Cardiac muscle cell (in vitro differentiated cells and primary cell): ENCODE results near the gene KLF2. TPM values are rescaled to one million over a fixed set of nuclear protein-coding genes. Genes with fewer than 3 reads are reported as not detected.

Experiments used
- DNase-seq, 2 donors: peaks; one replicate each; pipeline versions ENCODE4 v3.0.0 to v3.0.0-alpha.2; 2010 to 2017; ENCODE audit warnings: low read depth in 1 of 2, low spot score in 1 of 2
- H3K27ac ChIP-seq: fragments of 200-600 bp; sonication (generic); 2 replicates; pipeline ENCODE4 v1.5.1; 2016
- H3K27me3 ChIP-seq: fragments of 200-600 bp; sonication (generic); 2 replicates; pipeline ENCODE4 v1.6.0; 2016; ENCODE audit warnings: control low read depth
- H3K36me3 ChIP-seq: fragments of 200-600 bp; sonication (generic); 2 replicates; pipeline ENCODE4 v1.5.1; 2016; ENCODE audit warnings: control low read depth
- H3K4me1 ChIP-seq: fragments of 200-600 bp; sonication (generic); 2 replicates; pipeline ENCODE4 v1.8.1; 2017; ENCODE audit warnings: low read depth, mild to moderate bottlenecking, mixed run types
- H3K4me3 ChIP-seq: fragments of 200-600 bp; sonication (generic); 2 replicates; pipeline ENCODE4 v1.5.1; 2016; ENCODE audit warnings: mild to moderate bottlenecking
- H3K9me3 ChIP-seq: fragments of 200-600 bp; sonication (generic); 2 replicates; pipeline ENCODE4 v1.5.1; 2017; ENCODE audit warnings: low read depth, mild to moderate bottlenecking, control low read depth
- CTCF ChIP-seq: IDR thresholded peaks from 2 replicates; pipeline ENCODE4 v1.5.1; 2012; ENCODE audit warnings: low read depth, mild to moderate bottlenecking, low read length
- polyA plus RNA-seq: library from polyadenylated mRNA; unstranded; fragments of >200 nt; fragmentation: Nextera tagmentation; extraction: Ambion mirVana; gene quantifications from 2 replicates; pipeline ENCODE4 v1.2.1, GENCODE V29; 2016
- total RNA-seq: library from RNA; depleted of rRNA; stranded (reverse); fragments of >200 nt; gene quantifications from 2 replicates; pipeline ENCODE4 v1.2.3, GENCODE V29; 2016

Gene KLF2
- total and polyA plus RNA-seq, 2 experiments from 2014 or later: 7.8 to 10.9 TPM

DNA sequence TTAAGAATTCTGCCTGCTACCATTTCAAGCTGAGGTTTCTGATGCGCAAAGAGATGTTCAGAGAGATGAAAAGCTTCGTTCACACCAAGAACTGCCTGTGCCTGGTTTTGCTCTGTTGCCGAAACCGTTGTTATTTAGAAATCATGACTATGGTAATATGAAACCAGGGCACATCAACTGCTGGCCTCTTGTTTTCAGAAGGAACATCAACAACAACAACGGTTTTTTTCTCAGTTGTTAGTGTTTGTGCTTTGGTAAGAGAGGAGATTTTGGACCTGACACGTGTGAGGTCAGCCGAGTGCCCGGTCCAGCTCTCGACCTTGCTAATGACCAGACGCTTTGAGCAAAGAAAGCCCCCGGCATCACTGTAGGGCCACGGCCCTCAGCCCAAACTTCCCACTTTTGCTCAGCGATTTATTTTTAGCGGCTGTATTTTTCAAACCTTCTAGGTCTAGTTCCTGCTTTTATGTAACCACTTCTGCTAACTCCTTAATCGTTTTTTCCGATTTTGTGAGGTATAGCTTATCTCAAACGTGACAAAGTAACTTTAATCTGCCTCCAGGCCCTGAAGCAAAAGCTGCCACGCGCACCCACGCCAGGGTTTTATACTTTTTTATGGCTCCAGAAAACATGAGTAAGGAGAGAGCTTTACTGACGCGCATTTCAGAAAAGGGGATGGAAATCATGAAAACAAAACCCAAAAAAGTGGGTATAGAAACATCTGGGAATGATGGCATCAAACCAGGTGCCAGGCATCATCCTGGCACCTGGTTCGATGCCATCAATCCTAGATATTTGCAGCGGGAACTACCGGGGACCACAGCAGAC is 42.0 kb downstream of the KLF2 start:
- no peaks in the 10 kb centered on the region for H3K36me3 ChIP-seq
- peaks cover 10% of the 10 kb centered on the region for H3K4me1 ChIP-seq
- no peak overlapping the region for H3K4me3 ChIP-seq
- DNase-seq: no peak
- H3K9me3 ChIP-seq: no peaks in the 10 kb centered on the region
- TF ChIP-seq CTCF: no peak
- H3K27ac ChIP-seq: peak overlapping the region; percentile 22
- no peaks in the 10 kb centered on the region for H3K27me3 ChIP-seq

DNA sequence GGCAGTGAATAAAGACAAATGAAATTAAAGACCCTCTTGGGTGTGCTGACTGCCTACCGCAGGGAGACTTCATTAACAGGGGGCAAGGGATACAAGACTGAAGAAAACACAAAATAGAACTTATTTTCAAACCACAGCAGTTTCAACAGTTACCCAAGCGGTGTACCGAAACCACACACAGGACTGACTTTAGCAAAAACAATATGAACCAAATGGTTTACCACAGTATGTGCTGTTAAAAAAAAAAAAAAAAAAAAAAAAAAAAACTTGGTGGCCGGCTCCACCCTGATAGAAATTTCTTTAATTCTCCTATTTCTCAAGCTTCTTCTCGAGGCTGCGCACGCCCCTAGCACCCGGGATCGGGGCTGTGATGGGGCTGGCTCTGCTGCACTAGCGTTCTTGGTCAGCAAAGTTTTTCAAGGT is 42.6 kb downstream of the KLF2 start:
- no peak overlapping the region for H3K27ac ChIP-seq
- DNase-seq: no peak
- no peaks in the 10 kb centered on the region for H3K9me3 ChIP-seq
- peaks cover 10% of the 10 kb centered on the region for H3K4me1 ChIP-seq
- TF ChIP-seq CTCF: no peak
- H3K27me3 ChIP-seq: no peaks in the 10 kb centered on the region
- no peaks in the 10 kb centered on the region for H3K36me3 ChIP-seq
- no peak overlapping the region for H3K4me3 ChIP-seq

DNA sequence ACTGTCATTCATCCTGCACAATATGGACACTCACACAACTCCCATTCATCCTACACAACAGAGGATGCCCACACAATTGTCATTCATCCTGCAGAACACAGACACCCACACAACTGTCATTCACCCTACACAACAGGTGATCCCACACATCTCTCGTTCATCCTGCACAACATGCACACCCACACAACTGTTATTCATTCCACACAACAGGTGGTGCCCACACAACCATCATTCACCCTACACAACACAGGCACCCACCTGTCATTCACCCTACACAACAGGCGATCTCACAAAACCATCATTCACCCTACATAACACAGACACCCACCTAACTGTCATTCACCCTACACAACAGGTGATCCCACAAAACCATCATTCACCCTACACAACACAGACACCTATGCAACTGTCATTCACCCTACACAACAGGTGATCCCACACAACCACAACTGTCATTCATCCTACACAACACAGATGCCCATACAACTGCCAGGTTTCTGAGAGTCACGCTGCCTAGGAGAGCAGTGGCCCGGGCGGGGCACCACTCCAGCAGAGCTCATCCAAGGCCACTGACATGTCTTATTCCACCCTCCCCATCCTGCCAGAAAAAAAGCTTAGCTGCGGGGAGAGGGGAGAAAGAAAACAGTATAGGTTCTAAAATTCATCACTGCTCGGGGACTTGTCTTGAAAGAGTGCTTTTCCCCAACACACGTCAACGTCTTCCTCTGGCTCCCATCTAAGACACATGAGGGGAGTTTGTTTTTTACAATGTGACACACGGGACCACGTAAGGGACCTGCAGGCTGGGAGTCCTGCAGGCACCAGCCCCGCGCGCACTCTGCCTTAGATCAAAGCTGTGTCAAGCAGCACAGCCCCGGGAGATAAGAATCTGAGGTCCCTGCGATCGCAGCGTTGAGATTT is 44.0 kb downstream of the KLF2 start:
- no peak for TF ChIP-seq CTCF
- H3K27me3 ChIP-seq: no peaks in the 10 kb centered on the region
- H3K27ac ChIP-seq: peak overlapping the region; percentile 20

DNA sequence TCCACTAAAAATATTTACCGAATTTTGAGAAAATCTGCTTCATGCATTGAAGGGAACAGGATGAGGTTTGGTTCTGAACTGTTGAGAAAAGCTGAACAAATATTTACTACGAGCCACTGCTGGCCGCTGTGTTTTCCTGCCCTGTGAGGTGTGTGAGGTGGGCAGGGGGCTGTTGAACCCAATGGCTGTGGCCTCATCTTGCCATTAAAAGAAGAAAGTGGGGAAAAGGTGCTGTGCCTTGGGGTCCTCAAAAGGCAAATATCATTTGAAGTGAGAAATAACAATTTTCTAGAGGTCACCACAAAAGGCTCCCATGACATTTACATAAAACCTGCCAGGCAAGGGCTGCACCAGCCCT is 44.7 kb downstream of the KLF2 start:
- peaks cover 20% of the 10 kb centered on the region for H3K4me1 ChIP-seq
- DNase-seq: no peak
- no peaks in the 10 kb centered on the region for H3K9me3 ChIP-seq
- H3K27ac ChIP-seq: peak overlapping the region; percentile 20
- H3K36me3 ChIP-seq: no peaks in the 10 kb centered on the region
- TF ChIP-seq CTCF: no peak
- no peaks in the 10 kb centered on the region for H3K27me3 ChIP-seq
- H3K4me3 ChIP-seq: no peak overlapping the region

More for the DNA sequence above, 44.0 kb downstream of the KLF2 start:
- H3K36me3 ChIP-seq: no peaks in the 10 kb centered on the region
- no peaks in the 10 kb centered on the region for H3K9me3 ChIP-seq
- no peak overlapping the region for H3K4me3 ChIP-seq
- no peak for DNase-seq
- H3K4me1 ChIP-seq: peaks cover 16% of the 10 kb centered on the region

- Histone ChIP-seq H3K36me3 (no peaks in the 10 kb centered on the region), H3K27ac (no peak overlapping the region), H3K9me3 (no peaks in the 10 kb centered on the region), H3K4me1 (peaks cover 20% of the 10 kb centered on the region), H3K4me3 (no peak overlapping the region), H3K27me3 (no peaks in the 10 kb centered on the region)
- DNase-seq: no peak
- TF ChIP-seq CTCF: no peak
Observed at GRCh38 chr19:16369664-16370576, 45.3 kb downstream of the KLF2 start.
